Epithelial cell of esophagus (primary cell): ENCODE results near the gene CRK.
A peak's percentile ranks its signal among the peaks of the same experiment; 100 is the strongest.

Experiments
- DNase-seq: peaks from one replicate; pipeline ENCODE4 v3.0.0; 2010; ENCODE audit warnings: low read depth
- H3K4me3 ChIP-seq: 2 replicates; pipeline ENCODE4 v1.5.1; 2011; ENCODE audit warnings: mild to moderate bottlenecking, low read length, control low read depth
- TF ChIP-seq, protein P1 (sequence below): IDR thresholded peaks from 2 replicates; pipeline ENCODE4 v1.5.1; 2011; ENCODE audit warnings: low read depth, mild to moderate bottlenecking, low read length, control low read depth, inconsistent platforms; ENCODE audit not compliant: insufficient read depth; ENCODE audit errors: missing control alignments

Gene CRK

DNA sequence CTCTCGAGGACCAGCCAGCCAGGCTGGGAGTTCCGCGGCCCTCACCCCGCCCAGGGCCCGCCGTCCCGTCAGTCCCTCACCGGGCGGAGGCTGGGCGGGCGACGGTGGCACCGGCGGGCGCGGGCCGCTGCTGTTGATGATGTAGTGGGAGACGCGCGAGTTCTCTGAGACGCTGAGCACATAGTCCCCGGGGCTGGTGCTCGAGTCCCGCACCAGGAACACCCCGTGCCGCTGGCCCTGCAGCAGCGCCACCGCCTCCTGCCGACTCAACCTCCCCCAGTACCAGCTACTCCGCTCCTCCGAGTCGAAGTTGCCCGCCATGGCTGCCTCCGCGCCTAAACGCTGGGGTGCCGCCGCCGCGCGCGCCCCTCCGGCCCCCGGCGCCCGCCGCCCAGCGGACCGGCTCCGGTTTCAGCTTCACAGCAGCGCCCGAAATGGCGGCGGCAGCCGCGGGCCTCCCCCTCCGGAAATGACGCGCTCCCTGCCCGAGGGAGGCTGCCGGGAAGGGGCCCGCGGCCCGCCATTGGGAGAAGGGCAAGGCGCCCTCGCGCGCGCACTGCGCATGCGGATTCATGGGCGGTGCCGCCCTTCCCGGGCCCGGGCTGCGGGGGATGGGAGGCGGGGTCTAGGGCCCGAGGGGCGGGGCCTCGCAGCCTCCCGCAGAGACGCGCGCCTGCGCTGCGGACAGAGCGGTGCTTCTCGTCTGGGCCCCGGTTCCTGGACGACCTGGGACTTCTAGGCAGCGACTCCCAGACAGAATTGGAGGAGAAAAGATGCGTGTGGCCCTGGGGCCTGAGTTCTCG, at the start of gene CRK:
TSS of gene CRK (minus strand) at position 436 of the 803 bp plus-strand sequence. CDS start at position 321, 115 bp downstream.
- TF ChIP-seq, protein P1, sequence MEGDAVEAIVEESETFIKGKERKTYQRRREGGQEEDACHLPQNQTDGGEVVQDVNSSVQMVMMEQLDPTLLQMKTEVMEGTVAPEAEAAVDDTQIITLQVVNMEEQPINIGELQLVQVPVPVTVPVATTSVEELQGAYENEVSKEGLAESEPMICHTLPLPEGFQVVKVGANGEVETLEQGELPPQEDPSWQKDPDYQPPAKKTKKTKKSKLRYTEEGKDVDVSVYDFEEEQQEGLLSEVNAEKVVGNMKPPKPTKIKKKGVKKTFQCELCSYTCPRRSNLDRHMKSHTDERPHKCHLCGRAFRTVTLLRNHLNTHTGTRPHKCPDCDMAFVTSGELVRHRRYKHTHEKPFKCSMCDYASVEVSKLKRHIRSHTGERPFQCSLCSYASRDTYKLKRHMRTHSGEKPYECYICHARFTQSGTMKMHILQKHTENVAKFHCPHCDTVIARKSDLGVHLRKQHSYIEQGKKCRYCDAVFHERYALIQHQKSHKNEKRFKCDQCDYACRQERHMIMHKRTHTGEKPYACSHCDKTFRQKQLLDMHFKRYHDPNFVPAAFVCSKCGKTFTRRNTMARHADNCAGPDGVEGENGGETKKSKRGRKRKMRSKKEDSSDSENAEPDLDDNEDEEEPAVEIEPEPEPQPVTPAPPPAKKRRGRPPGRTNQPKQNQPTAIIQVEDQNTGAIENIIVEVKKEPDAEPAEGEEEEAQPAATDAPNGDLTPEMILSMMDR: no peak
- peak within 1 kb of the TSS; percentile 74 for H3K4me3 ChIP-seq

GRCh38 chr17:1505586-1505985, 49.6 kb upstream of the CRK start:
- TF ChIP-seq, protein P1: no peak
- no peak for DNase-seq
- H3K4me3 ChIP-seq: no peak overlapping the region

More for the DNA sequence above, at the start of gene CRK:
- peak; percentile 96 for DNase-seq

GRCh38 chr17:1504866-1505265, 48.8 kb upstream of the CRK start:
- no peak for DNase-seq
- H3K4me3 ChIP-seq: no peak overlapping the region
- TF ChIP-seq, protein P1: no peak

- DNase-seq: no peak
- TF ChIP-seq, protein P1: no peak
- no peak overlapping the region for H3K4me3 ChIP-seq
These were observed 47.7 kb upstream of the CRK start for GRCh38 chr17:1503699-1504098.

DNA sequence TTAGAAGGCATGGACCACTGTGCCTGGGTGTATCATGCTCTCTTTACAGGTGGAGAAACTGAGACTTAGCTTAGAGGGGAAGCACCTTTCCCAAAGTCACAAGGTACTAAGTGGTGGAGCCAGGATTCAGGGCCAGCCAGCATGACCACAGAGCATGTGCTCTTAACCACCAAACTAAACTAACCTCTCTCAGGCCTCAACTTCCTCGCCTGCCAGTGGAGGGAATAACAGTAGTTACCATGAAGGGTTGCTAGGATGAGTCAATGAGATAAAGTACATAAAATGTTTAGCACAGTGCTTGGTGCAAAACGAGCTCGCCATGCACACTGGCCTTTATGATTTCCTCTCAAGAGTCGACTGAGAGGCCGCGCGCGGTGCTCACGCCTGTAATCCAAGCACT, 42.8 kb upstream of the CRK start:
- no peak overlapping the region for H3K4me3 ChIP-seq
- TF ChIP-seq, protein P1: no peak
- no peak for DNase-seq

GRCh38 chr17:1498233-1498632, 42.2 kb upstream of the CRK start:
- DNase-seq: peak; percentile 50
- no peak overlapping the region for H3K4me3 ChIP-seq
- TF ChIP-seq, protein P1: no peak

GRCh38 chr17:1497831-1498230, 41.8 kb upstream of the CRK start:
- DNase-seq: no peak
- no peak overlapping the region for H3K4me3 ChIP-seq
- TF ChIP-seq, protein P1: no peak
